Retinal pigment epithelial cell (primary cell): Measurements from ENCODE around the gene NHERF1.

Source experiments
- DNase-seq: peaks from one replicate; pipeline ENCODE4 v3.0.0-alpha.2; 2010; ENCODE audit warnings: low read depth
- H3K4me3 ChIP-seq: 2 replicates; pipeline ENCODE4 v1.5.1; 2011; ENCODE audit warnings: mild to moderate bottlenecking, low read length, control low read depth, moderate library complexity
- TF ChIP-seq, protein P1 (sequence below): conservative IDR thresholded peaks from 2 replicates; pipeline ENCODE4 v1.5.1; 2011; ENCODE audit warnings: low read depth, low read length, control low read depth, inconsistent platforms

Gene NHERF1

GRCh38 chr17:74732042-74732867, 16.2 kb upstream of the NHERF1 start:
- no peak for DNase-seq
- TF ChIP-seq, protein P1, sequence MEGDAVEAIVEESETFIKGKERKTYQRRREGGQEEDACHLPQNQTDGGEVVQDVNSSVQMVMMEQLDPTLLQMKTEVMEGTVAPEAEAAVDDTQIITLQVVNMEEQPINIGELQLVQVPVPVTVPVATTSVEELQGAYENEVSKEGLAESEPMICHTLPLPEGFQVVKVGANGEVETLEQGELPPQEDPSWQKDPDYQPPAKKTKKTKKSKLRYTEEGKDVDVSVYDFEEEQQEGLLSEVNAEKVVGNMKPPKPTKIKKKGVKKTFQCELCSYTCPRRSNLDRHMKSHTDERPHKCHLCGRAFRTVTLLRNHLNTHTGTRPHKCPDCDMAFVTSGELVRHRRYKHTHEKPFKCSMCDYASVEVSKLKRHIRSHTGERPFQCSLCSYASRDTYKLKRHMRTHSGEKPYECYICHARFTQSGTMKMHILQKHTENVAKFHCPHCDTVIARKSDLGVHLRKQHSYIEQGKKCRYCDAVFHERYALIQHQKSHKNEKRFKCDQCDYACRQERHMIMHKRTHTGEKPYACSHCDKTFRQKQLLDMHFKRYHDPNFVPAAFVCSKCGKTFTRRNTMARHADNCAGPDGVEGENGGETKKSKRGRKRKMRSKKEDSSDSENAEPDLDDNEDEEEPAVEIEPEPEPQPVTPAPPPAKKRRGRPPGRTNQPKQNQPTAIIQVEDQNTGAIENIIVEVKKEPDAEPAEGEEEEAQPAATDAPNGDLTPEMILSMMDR, result no peak
- H3K4me3 ChIP-seq, result no peak overlapping the region

GRCh38 chr17:74733365-74734122, 14.9 kb upstream of the NHERF1 start:
- TF ChIP-seq, protein P1, result no peak
- H3K4me3 ChIP-seq, result no peak overlapping the region
- no peak for DNase-seq

- no peak for DNase-seq
- TF ChIP-seq, protein P1, result no peak
- H3K4me3 ChIP-seq, result no peak overlapping the region
Observed at GRCh38 chr17:74734256-74734655, 14.2 kb upstream of the NHERF1 start.

DNA sequence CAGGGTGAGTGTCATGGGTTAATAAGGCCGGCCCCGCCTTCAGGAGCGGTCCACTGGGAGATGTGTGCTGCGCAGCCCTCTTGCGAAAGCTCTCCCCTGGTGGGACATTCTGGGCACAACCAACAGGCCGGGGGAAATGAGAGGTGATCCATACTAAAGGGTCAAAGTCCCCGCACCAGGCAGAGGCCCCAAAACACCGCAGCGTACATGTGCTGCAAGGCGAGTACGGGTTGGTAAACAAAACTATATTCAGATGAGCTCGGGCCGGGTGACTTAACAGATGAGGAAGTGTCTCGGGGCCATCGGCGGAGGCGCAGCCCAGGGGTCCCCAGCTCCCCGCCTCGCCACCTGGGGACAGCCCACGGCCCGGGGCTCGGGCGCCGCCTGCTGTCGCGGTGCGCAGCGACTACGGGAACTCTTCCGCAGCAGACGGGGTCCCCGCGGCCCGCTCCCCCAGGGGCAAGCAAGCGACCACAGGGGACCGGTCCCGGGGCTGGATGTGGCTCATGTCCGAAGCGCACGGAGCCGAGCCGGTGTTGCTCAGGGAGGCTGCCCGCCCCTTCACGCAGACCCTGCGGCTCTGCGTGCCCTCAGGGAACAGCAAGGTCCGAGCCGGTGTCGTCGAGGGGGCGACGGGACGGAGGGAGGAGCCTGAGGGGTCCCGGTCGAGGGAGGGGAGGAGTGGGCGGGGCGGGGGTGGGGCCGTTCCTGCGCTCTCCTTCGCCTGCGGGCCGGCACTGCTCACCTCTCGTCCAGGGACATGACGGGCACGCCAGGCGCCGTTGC, 11.7 kb upstream of the NHERF1 start, which contains the start of gene RAB37:
RAB37 (plus strand) TSS at position 744 of the 786 bp plus-strand sequence; CDS start at position 761, 17 bp downstream.
- TF ChIP-seq, protein P1, result peak; percentile 32
- no peak within 1 kb of the TSS for H3K4me3 ChIP-seq
- DNase-seq, result no peak

GRCh38 chr17:74737299-74738050, 11.0 kb upstream of the NHERF1 start:
- H3K4me3 ChIP-seq, result no peak overlapping the region
- DNase-seq, result no peak
- TF ChIP-seq, protein P1, result peak; percentile 61
